ENCODE data around the gene RMRP.
A peak's percentile ranks its signal among the peaks of the same experiment; 100 is the strongest.

RMRP gene

DNA sequence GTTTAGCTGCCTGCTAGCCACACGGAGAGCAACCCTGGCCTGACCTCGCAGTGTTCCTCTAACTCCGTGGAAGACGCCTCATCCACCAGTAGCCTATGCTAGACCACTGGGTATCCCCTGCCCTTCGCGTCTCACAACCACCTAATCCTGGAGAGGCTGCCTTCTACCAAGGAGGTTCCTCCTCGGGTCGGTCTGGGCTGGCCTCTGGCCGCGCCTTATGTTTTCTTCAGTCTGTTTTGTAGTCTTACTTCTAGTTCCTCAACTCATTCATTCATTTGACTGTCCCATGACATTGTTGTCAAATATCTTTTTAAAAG, 33.5 kb upstream of the RMRP start:
- H3K4me3 ChIP-seq (ENCODE audit: low read depth, low read length), result peak overlapping the region; percentile 78
- TF ChIP-seq, protein P1, sequence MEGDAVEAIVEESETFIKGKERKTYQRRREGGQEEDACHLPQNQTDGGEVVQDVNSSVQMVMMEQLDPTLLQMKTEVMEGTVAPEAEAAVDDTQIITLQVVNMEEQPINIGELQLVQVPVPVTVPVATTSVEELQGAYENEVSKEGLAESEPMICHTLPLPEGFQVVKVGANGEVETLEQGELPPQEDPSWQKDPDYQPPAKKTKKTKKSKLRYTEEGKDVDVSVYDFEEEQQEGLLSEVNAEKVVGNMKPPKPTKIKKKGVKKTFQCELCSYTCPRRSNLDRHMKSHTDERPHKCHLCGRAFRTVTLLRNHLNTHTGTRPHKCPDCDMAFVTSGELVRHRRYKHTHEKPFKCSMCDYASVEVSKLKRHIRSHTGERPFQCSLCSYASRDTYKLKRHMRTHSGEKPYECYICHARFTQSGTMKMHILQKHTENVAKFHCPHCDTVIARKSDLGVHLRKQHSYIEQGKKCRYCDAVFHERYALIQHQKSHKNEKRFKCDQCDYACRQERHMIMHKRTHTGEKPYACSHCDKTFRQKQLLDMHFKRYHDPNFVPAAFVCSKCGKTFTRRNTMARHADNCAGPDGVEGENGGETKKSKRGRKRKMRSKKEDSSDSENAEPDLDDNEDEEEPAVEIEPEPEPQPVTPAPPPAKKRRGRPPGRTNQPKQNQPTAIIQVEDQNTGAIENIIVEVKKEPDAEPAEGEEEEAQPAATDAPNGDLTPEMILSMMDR (conservative IDR thresholded peaks at IDR 0.05; ENCODE audit: low read depth, low read length), result no peak
- DNase-seq (ENCODE audit: low read depth), result no peak

DNA sequence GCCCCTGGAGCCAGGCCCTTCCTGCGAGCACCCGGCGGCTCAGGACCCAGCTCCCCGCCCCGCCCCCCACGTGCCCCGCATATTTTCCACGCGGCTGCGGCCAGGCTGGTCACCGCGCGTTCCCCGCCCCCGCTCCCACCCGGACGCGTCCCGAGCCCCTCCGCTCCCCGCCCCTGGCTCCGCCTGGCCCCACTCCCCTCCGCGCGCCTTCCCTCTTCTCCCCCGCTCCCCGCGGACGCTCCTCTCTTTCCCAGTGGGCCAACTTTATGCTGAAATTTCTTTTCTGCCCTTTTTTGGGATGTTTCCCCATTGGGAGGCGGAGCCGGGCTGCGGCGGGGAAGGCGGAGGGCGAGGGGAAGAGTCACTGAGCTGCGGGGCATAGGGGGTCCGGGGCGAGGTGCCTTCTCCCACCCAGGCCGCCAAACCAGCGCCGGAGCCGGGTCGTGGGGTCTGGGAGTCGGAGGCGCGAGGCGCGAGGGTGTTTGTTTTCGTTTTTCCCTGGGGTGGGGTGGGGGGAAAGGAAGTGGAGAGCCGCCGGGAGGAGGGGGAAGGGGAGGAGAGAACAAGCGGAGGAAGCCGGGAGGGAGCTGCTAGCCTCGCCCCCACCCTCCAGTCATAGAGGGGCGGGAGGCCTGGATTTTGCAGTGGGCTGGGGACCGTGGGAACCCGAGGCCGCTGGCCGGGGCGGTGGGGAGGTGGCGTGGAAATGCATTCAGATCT, 33.0 kb upstream of the RMRP start:
- peak; percentile 70 for DNase-seq (ENCODE audit: low read depth)
- H3K4me3 ChIP-seq (ENCODE audit: low read depth, low read length), result peak overlapping the region; percentile 78
- TF ChIP-seq, protein P1 (conservative IDR thresholded peaks at IDR 0.05; ENCODE audit: low read depth, low read length), result no peak

DNA sequence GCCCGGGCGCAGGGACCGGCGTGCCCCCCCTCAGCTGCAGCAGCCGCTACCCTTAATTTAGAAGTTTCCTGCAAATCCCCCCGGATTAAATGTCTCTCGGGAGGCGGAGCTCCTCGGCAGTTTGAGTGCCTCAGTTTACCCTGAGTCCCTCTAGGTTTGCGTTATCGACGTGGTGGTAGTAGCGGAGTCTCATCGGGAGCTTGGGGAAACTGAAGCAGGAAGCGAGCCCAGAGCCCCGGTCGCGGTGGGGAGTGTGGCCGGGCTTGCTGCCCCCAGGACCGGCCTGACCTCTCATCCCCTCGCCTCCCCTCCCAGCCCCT, 32.4 kb upstream of the RMRP start:
- DNase-seq (ENCODE audit: low read depth), result peak; percentile 58
- TF ChIP-seq, protein P1 (conservative IDR thresholded peaks at IDR 0.05; ENCODE audit: low read depth, low read length), result no peak
- H3K4me3 ChIP-seq (ENCODE audit: low read depth, low read length), result peak overlapping the region; percentile 78

DNA sequence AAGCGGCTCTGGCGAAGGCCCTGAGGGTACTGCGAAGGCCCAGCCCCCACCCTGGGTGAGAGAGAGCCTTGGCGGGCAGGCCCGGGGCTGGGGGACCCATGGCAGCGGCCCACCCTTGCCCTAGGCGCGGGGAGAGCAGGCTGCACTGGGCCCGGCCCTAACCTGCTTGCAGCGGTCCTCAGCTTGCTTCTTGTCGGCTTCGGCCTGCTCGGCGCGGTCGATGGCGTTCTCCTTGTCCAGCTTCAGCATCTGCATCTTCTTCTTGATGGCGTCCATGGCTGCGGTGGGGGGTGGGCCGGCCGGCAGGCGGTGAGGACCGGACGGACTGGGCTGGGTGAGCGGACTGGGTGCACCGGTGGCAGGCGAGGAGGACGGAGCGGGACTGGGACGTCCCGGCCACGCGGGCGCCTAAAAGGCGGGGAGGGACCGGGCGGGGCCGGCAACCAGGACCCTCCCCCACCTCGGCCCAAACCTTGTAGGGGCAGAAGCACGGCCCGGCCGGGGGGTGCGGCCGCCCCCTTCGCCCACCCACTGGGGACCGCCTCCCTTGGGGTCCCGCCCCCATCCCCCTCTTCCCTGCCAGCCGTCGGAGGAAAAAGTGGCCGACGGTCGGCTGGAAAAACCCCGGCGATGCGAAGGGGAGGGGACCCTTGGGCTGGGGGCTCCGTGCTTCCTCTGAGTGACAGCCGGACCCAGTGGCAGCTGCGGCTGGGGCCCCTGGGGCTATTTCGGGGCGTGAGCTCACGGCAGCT, 31.9 kb upstream of the RMRP start, which contains the start of gene TPM2:
Gene TPM2, minus strand, starts transcription at position 384 of the 752 bp plus-strand sequence. Its CDS starts 108 bp downstream, at position 276.
- DNase-seq (ENCODE audit: low read depth), result peak; percentile 72
- TF ChIP-seq, protein P1 (conservative IDR thresholded peaks at IDR 0.05; ENCODE audit: low read depth, low read length), result no peak
- peak within 1 kb of the TSS; percentile 78 for H3K4me3 ChIP-seq (ENCODE audit: low read depth, low read length)

DNA sequence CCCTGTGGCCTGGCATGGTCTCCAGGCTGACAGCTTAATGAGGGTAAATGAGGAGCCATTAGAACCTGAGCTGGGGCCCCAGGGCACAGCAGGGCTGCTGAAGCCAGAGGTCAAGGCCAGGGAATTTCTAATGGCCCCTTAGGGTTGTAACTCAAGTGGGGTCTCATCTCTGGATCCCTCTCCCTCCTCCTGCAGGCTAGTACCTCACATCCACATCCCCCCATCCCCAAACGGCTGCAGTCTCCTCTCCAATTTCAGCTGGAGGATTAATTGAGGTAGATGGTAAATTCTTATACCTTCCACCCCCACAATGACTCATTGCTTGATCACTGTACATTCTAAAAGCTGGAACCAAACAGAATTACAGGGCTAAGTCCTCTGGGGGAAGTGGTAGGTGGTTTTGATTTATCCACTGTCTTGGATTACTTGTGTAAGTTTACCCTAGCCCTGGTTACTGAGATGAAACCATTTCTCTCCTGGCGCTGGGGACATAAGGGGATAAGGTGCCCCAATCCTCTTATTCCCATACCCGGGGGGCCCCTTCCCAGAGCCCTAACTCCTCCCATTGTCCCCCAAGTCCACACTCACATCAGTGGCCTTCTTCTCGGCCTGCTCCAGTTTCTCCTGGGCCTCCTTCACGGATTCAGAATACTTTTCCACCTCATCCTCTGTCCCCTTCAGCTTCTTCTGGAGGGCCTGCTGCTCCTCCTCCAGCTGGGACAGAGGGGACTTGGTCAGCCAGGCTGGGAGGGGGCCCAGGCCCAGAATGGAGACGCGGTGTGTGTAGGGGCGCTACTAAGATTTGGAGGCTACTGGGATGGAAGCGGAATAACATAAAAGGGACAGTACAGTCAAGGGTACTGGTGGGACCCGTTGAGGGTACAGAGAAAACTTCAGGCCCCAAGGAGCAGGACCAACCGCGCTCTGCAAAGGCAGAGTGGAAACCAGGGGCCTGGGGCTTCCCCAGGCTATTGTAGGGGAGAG, 31.0 kb upstream of the RMRP start:
- peak overlapping the region; percentile 78 for H3K4me3 ChIP-seq (ENCODE audit: low read depth, low read length)
- TF ChIP-seq, protein P1 (conservative IDR thresholded peaks at IDR 0.05; ENCODE audit: low read depth, low read length), result no peak
- DNase-seq (ENCODE audit: low read depth), result peak; percentile 83

DNA sequence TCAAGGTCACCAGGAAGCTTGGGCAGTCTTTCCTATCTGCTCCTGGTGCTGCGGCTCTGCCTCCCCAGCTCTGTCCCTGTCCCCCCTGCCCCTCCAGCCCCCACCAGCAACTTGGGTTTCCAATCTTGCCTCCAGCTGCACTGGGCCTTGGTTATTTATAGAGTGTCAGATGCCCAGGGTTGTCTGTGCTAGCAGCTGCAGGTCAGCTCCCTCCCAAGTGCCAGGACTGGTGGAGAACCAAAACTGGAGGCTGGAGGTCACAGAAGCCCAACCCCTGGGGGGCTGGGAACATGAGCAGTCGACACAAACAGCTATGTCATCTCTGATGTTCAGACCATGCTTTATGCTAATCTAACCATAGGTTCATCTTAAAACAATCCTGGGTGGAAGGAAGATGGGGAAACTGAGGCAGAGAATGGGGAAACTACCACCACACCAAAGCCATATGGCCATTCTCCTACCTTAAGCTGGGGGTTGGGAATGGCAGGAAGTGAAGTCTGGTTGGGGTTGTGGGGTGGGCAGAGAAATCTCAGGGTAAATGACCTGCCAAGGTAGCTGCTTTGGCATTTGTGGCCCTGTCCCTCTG, 30.2 kb upstream of the RMRP start:
- H3K4me3 ChIP-seq (ENCODE audit: low read depth, low read length), result peak overlapping the region; percentile 78
- TF ChIP-seq, protein P1 (conservative IDR thresholded peaks at IDR 0.05; ENCODE audit: low read depth, low read length), result no peak
- peak; percentile 41 for DNase-seq (ENCODE audit: low read depth)
